ENCODE measurements around the gene MTM1.

The MTM1 gene

DNA sequence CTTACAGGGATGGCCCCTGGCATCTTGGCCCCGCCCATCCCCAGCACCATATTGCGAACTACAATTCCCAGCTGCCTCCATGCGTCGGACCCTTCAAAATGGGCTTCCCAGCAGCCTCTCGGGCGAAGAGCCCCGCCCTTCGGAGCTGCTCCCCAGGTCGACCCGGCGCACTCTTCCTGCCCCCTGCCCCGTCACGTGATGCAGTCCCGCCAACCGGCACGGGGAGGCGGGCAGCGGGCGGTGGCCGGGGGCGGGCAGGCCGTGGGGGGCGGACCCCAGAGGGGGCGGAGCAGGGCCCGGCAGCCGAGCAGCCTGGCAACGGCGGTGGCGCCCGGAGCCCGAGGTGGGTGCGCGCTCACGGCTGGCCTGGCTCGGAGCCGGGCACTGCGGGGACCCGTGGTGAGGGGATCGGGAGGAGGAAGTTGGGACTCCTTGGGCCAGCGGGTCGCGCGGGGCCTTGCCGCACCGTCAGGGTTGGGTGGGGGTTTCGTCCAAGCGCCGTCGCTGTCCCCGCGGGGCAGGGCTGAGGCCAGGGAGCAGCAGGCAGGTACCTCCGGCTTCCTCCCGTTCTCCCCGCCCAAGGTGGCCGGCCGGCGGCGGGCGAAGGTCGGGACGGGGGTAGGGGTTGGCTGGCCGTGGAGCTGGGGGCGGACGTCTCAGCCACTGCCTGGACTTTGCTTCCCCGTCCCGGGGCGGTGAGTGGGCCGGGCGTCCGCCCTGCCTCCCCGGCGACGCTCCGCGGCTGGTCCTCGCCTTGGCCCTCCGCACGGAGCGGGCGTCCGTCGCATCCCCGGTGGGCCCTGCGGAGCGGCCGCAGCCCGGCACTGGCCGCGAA, at the start of gene MTM1:
Gene MTM1 (plus strand): TSS at position 302 of the 835 bp plus-strand sequence. CDS start 23,994 bp downstream, outside the sequence.
- H3K4me1 ChIP-seq (ENCODE audit: insufficient read depth, low read length) = peaks cover 6% of the 10 kb centered on the region
- H3K9ac ChIP-seq (ENCODE audit: low read length) = peak within 1 kb of the TSS; percentile 14
- peak within 1 kb of the TSS; percentile 66 for H3K27ac ChIP-seq (ENCODE audit: low read depth, low read length)
- no peaks in the 10 kb centered on the region for H3K9me3 ChIP-seq (ENCODE audit: low read length)
- H3K4me3 ChIP-seq (ENCODE audit: low read depth in 1 of 2, low read length in 2 of 2) = peak within 1 kb of the TSS; percentile 46 to 66
- no peaks in the 10 kb centered on the region for H3K27me3 ChIP-seq (ENCODE audit: control insufficient read depth in 1 of 2, insufficient read depth in 2 of 2, low read length in 2 of 2)
- H3K36me3 ChIP-seq (ENCODE audit: insufficient read depth, low read length) = no peaks in the 10 kb centered on the region

DNA sequence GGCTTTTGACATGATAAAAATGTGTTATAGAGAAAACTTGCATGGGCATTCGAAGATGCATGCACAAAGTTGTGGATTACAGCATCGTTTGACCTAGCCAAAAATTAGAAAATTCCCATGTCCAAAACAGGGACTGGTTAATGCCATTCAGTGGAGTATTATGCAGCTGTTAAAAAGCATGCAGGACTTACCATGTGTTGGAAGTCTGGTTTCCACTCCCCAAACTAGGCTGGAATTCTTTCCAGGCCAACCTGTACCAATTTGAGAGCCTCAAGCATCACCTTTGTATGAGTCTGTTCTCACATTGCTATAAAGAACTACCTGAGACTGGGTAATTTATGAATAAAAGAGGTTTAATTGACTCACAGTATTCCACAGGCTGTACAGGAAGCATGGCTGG, 45.9 kb upstream of the MTM1 start:
- Histone ChIP-seq H3K36me3 (ENCODE audit: insufficient read depth, low read length) (no peaks in the 10 kb centered on the region), H3K4me1 (ENCODE audit: insufficient read depth, low read length) (no peaks in the 10 kb centered on the region), H3K27ac (ENCODE audit: low read depth, low read length) (no peak overlapping the region), H3K27me3 (ENCODE audit: control insufficient read depth in 1 of 2, insufficient read depth in 2 of 2, low read length in 2 of 2) (no peaks in the 10 kb centered on the region), H3K9ac (ENCODE audit: low read length) (no peak overlapping the region), H3K9me3 (ENCODE audit: low read length) (no peaks in the 10 kb centered on the region), H3K4me3 (ENCODE audit: low read depth in 1 of 2, low read length in 2 of 2) (no peak overlapping the region)

DNA sequence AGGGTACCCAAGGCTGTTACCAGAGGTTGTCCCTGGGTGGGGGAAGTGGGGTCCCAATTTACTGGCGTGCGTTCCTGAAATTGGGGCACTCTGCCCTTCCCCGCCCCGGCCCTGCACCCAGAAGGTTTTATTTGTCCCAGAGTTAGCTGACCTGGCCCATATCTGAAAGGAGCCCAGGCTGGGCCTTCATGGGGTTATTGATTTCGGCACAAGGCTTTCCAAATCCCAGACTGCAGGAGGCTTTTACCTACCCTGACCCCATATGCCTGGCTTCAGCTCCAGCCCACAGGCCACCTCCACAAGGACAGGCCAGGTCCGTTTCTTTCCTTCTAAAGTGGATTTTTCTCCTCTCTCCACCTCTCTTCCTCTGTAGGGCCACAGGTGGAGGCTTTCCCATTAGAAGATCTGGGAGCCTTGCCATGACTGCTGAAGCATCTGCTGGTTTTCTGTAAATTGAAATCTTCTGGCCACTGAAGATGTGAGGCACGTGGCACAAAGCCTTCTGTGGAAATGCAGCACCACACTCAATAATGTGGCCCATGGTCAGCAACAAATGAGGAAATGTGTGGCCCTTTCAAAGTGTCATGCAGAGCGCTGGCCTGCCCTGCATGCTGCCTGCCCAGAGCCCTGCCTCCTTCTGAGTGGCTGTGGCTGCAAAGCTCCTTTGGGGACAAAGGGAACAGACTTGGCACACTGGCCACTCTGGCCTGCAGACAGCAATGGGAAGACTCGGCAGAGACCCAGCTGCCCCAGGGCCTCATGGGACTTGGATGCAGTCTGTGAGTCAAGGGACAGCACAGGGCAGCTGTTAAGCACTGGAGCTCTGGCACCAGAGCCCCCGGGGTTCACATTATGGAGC, 43.1 kb upstream of the MTM1 start:
- no peak overlapping the region for H3K9ac ChIP-seq (ENCODE audit: low read length)
- no peaks in the 10 kb centered on the region for H3K36me3 ChIP-seq (ENCODE audit: insufficient read depth, low read length)
- H3K9me3 ChIP-seq (ENCODE audit: low read length) = no peaks in the 10 kb centered on the region
- H3K4me1 ChIP-seq (ENCODE audit: insufficient read depth, low read length) = no peaks in the 10 kb centered on the region
- H3K27me3 ChIP-seq (ENCODE audit: control insufficient read depth in 1 of 2, insufficient read depth in 2 of 2, low read length in 2 of 2) = no peaks in the 10 kb centered on the region
- no peak overlapping the region for H3K27ac ChIP-seq (ENCODE audit: low read depth, low read length)
- no peak overlapping the region for H3K4me3 ChIP-seq (ENCODE audit: low read depth in 1 of 2, low read length in 2 of 2)

DNA sequence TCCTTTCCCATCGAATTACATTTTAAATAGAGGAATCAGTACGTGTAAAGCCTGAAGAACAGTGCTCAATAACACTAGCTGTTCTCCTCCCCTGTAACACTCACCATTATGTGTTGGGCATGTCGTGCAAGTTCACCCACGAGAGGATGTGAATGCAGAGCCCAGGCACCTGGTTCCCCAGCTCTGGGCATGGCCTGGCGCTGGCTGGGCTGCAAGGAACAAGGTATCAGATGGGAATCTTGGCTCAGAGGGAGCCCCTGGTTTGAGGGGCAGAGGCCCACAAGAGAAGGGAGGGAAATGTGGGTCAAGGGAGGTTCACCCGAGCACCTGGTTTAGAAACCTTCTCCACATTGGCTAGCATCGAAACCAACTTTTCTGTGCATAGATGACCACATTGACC, 41.7 kb upstream of the MTM1 start:
- Histone ChIP-seq H3K9me3 (ENCODE audit: low read length) (no peaks in the 10 kb centered on the region), H3K4me1 (ENCODE audit: insufficient read depth, low read length) (no peaks in the 10 kb centered on the region), H3K27me3 (ENCODE audit: control insufficient read depth in 1 of 2, insufficient read depth in 2 of 2, low read length in 2 of 2) (no peaks in the 10 kb centered on the region), H3K4me3 (ENCODE audit: low read depth in 1 of 2, low read length in 2 of 2) (no peak overlapping the region), H3K36me3 (ENCODE audit: insufficient read depth, low read length) (no peaks in the 10 kb centered on the region), H3K9ac (ENCODE audit: low read length) (no peak overlapping the region), H3K27ac (ENCODE audit: low read depth, low read length) (no peak overlapping the region)

DNA sequence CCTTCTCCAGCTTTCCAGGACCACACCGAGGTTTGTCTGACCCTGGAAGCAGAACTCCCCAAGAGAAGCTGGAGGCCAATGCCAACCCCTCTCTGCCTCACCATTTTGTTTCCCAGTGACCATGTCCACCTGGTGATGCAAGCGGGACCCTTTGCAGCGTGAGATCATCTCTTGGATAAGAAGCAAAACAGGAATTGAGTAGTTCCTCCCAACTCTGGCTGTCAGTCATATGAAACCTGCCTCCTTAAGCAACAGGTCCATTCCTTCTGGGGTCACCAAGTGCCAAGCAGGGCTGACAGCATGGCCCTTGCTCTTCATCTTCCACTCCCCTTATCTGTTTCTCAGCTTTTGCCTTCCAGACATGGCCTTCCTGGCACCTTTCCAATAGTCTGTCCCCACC, 41.3 kb upstream of the MTM1 start:
- H3K4me1 ChIP-seq (ENCODE audit: insufficient read depth, low read length) = no peaks in the 10 kb centered on the region
- H3K36me3 ChIP-seq (ENCODE audit: insufficient read depth, low read length) = no peaks in the 10 kb centered on the region
- no peaks in the 10 kb centered on the region for H3K27me3 ChIP-seq (ENCODE audit: control insufficient read depth in 1 of 2, insufficient read depth in 2 of 2, low read length in 2 of 2)
- no peak overlapping the region for H3K4me3 ChIP-seq (ENCODE audit: low read depth in 1 of 2, low read length in 2 of 2)
- H3K9me3 ChIP-seq (ENCODE audit: low read length) = no peaks in the 10 kb centered on the region
- H3K27ac ChIP-seq (ENCODE audit: low read depth, low read length) = no peak overlapping the region
- no peak overlapping the region for H3K9ac ChIP-seq (ENCODE audit: low read length)

DNA sequence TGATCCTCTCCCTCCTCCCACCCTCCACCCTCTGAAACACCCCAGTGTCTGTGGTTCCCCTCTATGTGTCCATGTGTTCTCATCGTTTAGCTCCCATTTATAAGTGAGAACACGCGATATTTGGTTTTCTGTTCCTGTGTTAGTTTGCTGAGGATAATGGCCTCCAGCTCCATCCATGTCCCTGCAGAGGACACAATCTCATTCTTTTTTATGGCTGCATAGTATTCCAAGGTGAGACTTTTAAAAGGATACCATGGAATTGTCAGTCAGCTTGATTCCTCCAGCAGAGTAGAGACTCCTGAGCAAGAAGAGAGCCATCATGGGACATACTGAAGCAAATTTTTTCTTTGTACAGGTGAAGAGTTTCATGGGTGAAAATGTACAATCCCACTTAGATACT, 38.8 kb upstream of the MTM1 start:
- H3K4me1 ChIP-seq (ENCODE audit: insufficient read depth, low read length) = no peaks in the 10 kb centered on the region
- no peak overlapping the region for H3K9ac ChIP-seq (ENCODE audit: low read length)
- no peak overlapping the region for H3K4me3 ChIP-seq (ENCODE audit: low read depth in 1 of 2, low read length in 2 of 2)
- H3K27me3 ChIP-seq (ENCODE audit: control insufficient read depth in 1 of 2, insufficient read depth in 2 of 2, low read length in 2 of 2) = no peaks in the 10 kb centered on the region
- no peaks in the 10 kb centered on the region for H3K9me3 ChIP-seq (ENCODE audit: low read length)
- no peak overlapping the region for H3K27ac ChIP-seq (ENCODE audit: low read depth, low read length)
- H3K36me3 ChIP-seq (ENCODE audit: insufficient read depth, low read length) = no peaks in the 10 kb centered on the region

DNA sequence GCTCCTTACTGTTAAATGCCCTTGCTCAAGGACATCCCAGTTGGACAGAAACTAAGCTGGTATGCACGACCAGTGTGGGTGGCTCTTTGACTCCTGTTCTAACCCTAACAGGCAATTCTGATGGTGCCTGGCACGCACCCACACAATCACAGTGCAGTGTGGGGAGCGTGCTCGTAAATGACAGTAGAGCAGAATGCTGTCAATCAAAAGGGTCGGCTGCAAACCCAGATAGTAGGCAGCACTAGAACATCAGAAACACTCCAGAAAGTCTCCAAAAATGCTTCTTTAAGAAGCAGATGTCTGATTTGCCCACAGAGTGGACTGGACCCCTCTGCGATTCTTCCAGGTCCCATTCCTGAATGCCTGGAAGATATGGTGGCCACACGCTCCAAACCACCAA, 37.6 kb upstream of the MTM1 start:
- H3K4me3 ChIP-seq (ENCODE audit: low read depth in 1 of 2, low read length in 2 of 2) = no peak overlapping the region
- no peaks in the 10 kb centered on the region for H3K4me1 ChIP-seq (ENCODE audit: insufficient read depth, low read length)
- H3K9me3 ChIP-seq (ENCODE audit: low read length) = no peaks in the 10 kb centered on the region
- no peak overlapping the region for H3K9ac ChIP-seq (ENCODE audit: low read length)
- no peaks in the 10 kb centered on the region for H3K36me3 ChIP-seq (ENCODE audit: insufficient read depth, low read length)
- no peak overlapping the region for H3K27ac ChIP-seq (ENCODE audit: low read depth, low read length)
- H3K27me3 ChIP-seq (ENCODE audit: control insufficient read depth in 1 of 2, insufficient read depth in 2 of 2, low read length in 2 of 2) = no peaks in the 10 kb centered on the region

DNA sequence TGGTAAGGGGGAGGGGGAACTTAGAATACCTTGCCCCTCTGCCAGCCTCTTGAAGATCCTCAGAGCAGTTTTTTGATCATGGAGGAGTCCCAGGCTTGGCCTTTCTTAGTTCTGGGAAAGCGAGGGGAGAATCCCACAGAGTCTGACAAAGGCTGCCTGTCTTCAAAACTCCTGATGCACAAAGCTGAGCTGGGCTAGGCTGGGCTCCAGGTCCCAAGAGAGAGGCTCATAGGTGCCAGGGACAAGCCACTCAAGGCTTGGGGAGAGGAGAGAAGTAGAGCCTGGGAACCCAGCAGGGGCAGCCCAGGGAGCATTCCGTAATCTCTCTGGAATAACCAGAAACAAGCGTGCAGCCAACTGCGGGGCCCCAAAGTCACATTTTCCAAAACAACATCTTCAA, 37.0 kb upstream of the MTM1 start:
- no peaks in the 10 kb centered on the region for H3K36me3 ChIP-seq (ENCODE audit: insufficient read depth, low read length)
- H3K27ac ChIP-seq (ENCODE audit: low read depth, low read length) = no peak overlapping the region
- H3K27me3 ChIP-seq (ENCODE audit: control insufficient read depth in 1 of 2, insufficient read depth in 2 of 2, low read length in 2 of 2) = no peaks in the 10 kb centered on the region
- no peaks in the 10 kb centered on the region for H3K9me3 ChIP-seq (ENCODE audit: low read length)
- H3K9ac ChIP-seq (ENCODE audit: low read length) = no peak overlapping the region
- no peaks in the 10 kb centered on the region for H3K4me1 ChIP-seq (ENCODE audit: insufficient read depth, low read length)
- H3K4me3 ChIP-seq (ENCODE audit: low read depth in 1 of 2, low read length in 2 of 2) = no peak overlapping the region

DNA sequence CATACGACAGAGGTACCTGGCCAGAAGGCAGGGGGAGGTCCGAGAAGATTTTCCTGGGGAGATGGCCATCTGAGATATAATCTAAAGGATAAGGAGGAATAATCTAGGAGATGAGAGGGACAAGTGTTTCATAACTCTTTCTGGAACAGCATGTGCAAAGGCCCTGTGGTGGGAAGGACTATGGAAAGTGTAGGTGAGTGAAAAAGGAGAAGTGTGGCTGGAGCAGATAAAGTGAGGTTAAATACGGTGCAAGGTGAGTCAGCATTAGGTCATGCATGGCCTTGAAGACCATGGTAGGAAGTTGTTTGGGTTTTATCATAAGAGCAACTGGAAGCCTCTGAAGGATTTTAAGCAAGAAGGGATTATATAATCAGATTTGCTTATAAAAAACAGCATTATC, 34.6 kb upstream of the MTM1 start:
- H3K9ac ChIP-seq (ENCODE audit: low read length) = no peak overlapping the region
- H3K9me3 ChIP-seq (ENCODE audit: low read length) = no peaks in the 10 kb centered on the region
- H3K27ac ChIP-seq (ENCODE audit: low read depth, low read length) = no peak overlapping the region
- no peak overlapping the region for H3K4me3 ChIP-seq (ENCODE audit: low read depth in 1 of 2, low read length in 2 of 2)
- H3K36me3 ChIP-seq (ENCODE audit: insufficient read depth, low read length) = no peaks in the 10 kb centered on the region
- H3K4me1 ChIP-seq (ENCODE audit: insufficient read depth, low read length) = no peaks in the 10 kb centered on the region
- H3K27me3 ChIP-seq (ENCODE audit: control insufficient read depth in 1 of 2, insufficient read depth in 2 of 2, low read length in 2 of 2) = no peaks in the 10 kb centered on the region

DNA sequence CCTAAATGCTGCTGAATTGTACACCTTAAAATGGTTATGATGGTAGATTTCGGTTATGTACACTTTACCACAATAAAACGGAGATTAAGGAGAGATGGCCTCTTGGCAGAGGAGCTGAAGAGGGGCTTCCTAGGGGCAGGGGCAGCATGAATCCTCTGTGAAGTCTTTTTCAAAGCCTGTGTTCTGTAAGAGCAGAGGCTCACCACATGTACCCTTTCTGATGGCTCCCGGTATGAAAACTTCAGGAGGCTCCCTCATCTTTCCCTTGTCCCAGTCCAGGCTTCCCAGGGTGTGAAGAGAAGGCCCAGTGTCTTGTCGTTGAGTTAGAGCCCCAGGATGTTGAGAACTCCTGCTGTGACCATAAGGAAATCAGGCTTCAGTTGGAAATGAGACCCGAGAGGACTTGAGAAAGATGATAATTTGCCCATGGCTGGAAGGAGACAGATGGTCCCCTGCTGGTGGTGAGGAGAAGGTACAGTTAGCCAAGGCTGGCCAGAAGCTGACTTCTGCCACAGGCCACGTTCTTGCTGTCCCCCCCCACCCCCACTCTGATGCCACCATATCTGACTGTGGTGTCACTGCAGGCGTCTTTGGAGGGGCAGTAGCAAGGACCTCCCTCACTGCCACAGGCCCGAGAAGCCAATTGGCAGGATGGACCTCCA, 31.8 kb upstream of the MTM1 start:
- no peak overlapping the region for H3K27ac ChIP-seq (ENCODE audit: low read depth, low read length)
- H3K27me3 ChIP-seq (ENCODE audit: control insufficient read depth in 1 of 2, insufficient read depth in 2 of 2, low read length in 2 of 2) = no peaks in the 10 kb centered on the region

DNA sequence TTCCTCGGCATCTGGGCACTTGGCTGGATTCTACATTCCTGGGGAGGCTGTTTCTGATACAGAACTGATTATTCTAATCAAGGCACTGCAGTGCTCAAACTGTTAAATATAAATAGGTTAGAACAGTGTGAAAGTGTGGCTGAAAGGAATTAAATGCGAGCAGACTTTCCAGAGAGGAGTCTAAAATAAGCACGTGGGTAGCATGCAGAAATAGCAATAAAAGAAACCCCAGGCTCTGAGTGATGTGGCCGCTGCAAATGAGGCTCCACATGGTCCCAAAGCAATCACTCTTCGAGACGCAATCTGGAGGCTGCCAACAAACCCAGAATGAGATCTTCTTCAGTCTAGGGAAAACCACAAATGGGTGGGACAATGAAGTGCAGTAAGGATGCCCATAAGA, 30.6 kb upstream of the MTM1 start:
- Histone ChIP-seq H3K27me3 (ENCODE audit: control insufficient read depth in 1 of 2, insufficient read depth in 2 of 2, low read length in 2 of 2) (no peaks in the 10 kb centered on the region), H3K36me3 (ENCODE audit: insufficient read depth, low read length) (no peaks in the 10 kb centered on the region), H3K4me3 (ENCODE audit: low read depth in 1 of 2, low read length in 2 of 2) (no peak overlapping the region), H3K9ac (ENCODE audit: low read length) (no peak overlapping the region), H3K27ac (ENCODE audit: low read depth, low read length) (no peak overlapping the region), H3K4me1 (ENCODE audit: insufficient read depth, low read length) (no peaks in the 10 kb centered on the region), H3K9me3 (ENCODE audit: low read length) (no peaks in the 10 kb centered on the region)

More for the DNA sequence above, 31.8 kb upstream of the MTM1 start:
- no peaks in the 10 kb centered on the region for H3K4me1 ChIP-seq (ENCODE audit: insufficient read depth, low read length)
- no peaks in the 10 kb centered on the region for H3K36me3 ChIP-seq (ENCODE audit: insufficient read depth, low read length)
- no peak overlapping the region for H3K4me3 ChIP-seq (ENCODE audit: low read depth in 1 of 2, low read length in 2 of 2)
- H3K9me3 ChIP-seq (ENCODE audit: low read length) = no peaks in the 10 kb centered on the region
- H3K9ac ChIP-seq (ENCODE audit: low read length) = no peak overlapping the region

Data from muscle layer of colon (tissue), 2 donors.